Activated naive CD4-positive, alpha-beta T cell treated with anti-CD3 and anti-CD28 coated beads for 36 hours (primary cell): ENCODE data around the gene SV2C. TPM values are rescaled to one million over a fixed set of nuclear protein-coding genes. Genes with fewer than 3 reads are reported as not detected.

Experiments
- CTCF ChIA-PET: fragments of 350-600 bp; sonication (Branson Sonifier 250); formaldehyde crosslinking; loops from one replicate; lab custom pipeline; 2021; ENCODE audit warnings: antibody characterized with exemption; lab: Charles Lee
- DNase-seq: peaks from one replicate; pipeline ENCODE4 v3.0.0-alpha.2; 2020
- H3K27ac Mint-ChIP-seq: one replicate; pipeline ENCODE4 v1.8.0; 2021; ENCODE audit warnings: mild to moderate bottlenecking, mixed read lengths
- H3K27me3 Mint-ChIP-seq: one replicate; pipeline ENCODE4 v1.8.0; 2021; ENCODE audit warnings: low read depth, mixed read lengths
- H3K36me3 Mint-ChIP-seq: one replicate; pipeline ENCODE4 v1.8.0; 2021; ENCODE audit warnings: low read depth, mixed read lengths
- H3K4me1 Mint-ChIP-seq: one replicate; pipeline ENCODE4 v1.8.0; 2021; ENCODE audit warnings: low read depth, mixed read lengths
- H3K4me3 Mint-ChIP-seq: one replicate; pipeline ENCODE4 v1.8.0; 2021; ENCODE audit warnings: mild to moderate bottlenecking, moderate library complexity, mixed read lengths
- H3K9me3 Mint-ChIP-seq: one replicate; pipeline ENCODE4 v1.8.0; 2021; ENCODE audit warnings: mixed read lengths
- intact Hi-C: fragments of 100-400 bp; cut with micrococcal nuclease; formaldehyde crosslinking; loops from one replicate; pipeline ENCODE4 v1.15.1; 2023
- total RNA-seq, 2 experiments: library from RNA; stranded (reverse); gene quantifications; one replicate each; pipeline ENCODE4 v1.2.3, GENCODE V29; 2021

The SV2C gene
- total RNA-seq, 2 experiments from 2014 or later: not detected

DNA sequence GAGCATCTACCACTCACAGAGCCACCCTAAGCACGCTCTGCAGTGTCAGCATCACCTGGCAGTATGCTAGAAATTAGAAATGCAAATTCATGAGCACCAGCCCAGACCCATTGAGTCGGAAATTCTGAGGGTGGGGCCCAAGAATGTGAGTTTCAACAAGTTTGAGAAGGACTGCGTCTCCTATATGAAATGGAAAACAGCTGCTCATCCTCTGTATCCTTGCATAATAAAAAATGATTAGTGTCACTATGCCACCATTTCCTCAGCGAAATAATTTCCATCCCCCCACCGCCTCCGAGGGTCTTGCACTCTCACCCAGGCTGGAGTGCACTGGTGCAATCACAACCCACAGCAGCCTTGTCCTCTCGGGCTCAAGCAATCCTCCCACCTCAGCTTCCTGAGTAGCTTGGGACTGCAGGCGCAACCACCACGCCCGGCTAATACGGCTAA is 318.6 kb downstream of the SV2C start:
- H3K27me3 Mint-ChIP-seq: no peaks in the 10 kb centered on the region
- peak; percentile 40 for DNase-seq
- H3K36me3 Mint-ChIP-seq: peaks cover 4% of the 10 kb centered on the region
- H3K4me3 Mint-ChIP-seq: peak overlapping the region; percentile 95
- H3K9me3 Mint-ChIP-seq: no peaks in the 10 kb centered on the region
- intact Hi-C loops: loop anchor here (1.0 to 10.0 kb wide), 9 partner anchors 9 to 1347 kb away; partner anchors contain the start of genes GCNT4 and POC5
- peaks cover 34% of the 10 kb centered on the region for H3K4me1 Mint-ChIP-seq
- H3K27ac Mint-ChIP-seq: peak overlapping the region; percentile 92
- CTCF ChIA-PET: interaction anchor here (0.5 to 6.6 kb wide), 11 partner anchors 8 to 181 kb away, joined by 3 to 93 read pairs (median 5); no protein-coding TSS in a partner anchor

GRCh38 chr5:76402251-76402885 is 319.2 kb downstream of the SV2C start:
- CTCF ChIA-PET: interaction anchor here (0.5 to 6.6 kb wide), 14 partner anchors 8 to 180 kb away, joined by 3 to 93 read pairs (median 5); no protein-coding TSS in a partner anchor
- H3K4me3 Mint-ChIP-seq: peak overlapping the region; percentile 95

DNA sequence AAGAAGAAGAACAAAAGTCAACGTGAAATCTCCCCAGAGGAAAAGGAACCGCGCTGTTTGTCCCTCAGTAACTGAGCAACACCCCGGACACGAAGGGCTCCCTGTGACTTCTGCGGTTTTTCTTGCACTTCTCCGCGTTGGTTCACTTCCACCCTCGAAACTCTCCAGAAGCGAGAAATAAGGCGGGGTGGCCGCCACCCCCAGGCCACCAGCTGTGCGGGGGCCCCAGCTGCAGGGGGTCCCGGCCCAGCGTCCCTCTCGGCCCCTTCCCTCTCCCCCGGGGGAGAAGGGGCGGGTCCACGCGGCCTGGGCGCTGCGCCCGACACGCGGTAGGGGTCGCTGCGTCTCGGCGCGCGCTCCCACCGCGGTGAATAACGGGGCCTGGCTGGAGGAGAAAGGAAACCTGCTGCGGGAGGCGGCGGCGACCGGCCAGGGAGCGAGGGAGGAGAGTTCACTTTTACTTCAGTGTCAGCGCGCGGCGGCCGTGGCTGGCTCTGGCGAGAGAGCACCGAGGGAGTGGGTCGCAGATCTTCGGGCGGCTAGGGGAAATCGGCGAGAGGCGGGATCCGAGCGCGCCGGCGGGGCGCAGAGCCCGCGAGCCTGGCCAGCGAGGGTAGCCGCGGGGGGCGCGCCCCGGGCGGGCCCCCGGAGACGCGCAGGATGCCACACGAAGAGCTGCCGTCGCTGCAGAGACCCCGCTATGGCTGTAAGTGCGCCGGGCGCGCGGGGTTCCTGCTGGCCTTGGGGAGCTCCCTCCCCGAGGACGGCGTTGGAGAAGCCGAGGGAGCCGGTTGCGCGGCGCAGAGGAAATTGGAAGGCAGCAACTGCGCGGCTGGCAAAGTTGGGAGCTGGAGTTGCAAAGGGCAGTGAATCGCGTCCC is 319.9 kb downstream of the SV2C start, which contains the start of gene IQGAP2:
Gene IQGAP2 (plus strand): TSS at position 400 of the 880 bp plus-strand sequence. CDS start 261 bp downstream, at position 661.
- Mint-ChIP-seq H3K27ac (peak within 1 kb of the TSS; percentile 98), H3K36me3 (peaks cover 8% of the 10 kb centered on the region), H3K27me3 (no peaks in the 10 kb centered on the region), H3K9me3 (peaks cover 1% of the 10 kb centered on the region), H3K4me1 (peaks cover 44% of the 10 kb centered on the region), H3K4me3 (peak within 1 kb of the TSS; percentile 95)
- peak; percentile 79 for DNase-seq
- CTCF ChIA-PET: interaction anchor here (0.9 to 6.6 kb wide), 15 partner anchors 9 to 179 kb away, joined by 3 to 93 read pairs (median 5); no protein-coding TSS in a partner anchor
- intact Hi-C loops: loop anchor here (1.0 to 10.0 kb wide), 9 partner anchors 64 to 1348 kb away; partner anchors contain the start of genes GCNT4 and POC5

More at GRCh38 chr5:76402251-76402885, 319.2 kb downstream of the SV2C start:
- DNase-seq: peak; percentile 91
- Mint-ChIP-seq H3K36me3 (peaks cover 4% of the 10 kb centered on the region), H3K27ac (peak overlapping the region; percentile 92), H3K4me1 (peaks cover 39% of the 10 kb centered on the region), H3K9me3 (peaks cover 1% of the 10 kb centered on the region), H3K27me3 (no peaks in the 10 kb centered on the region)
- intact Hi-C loops: loop anchor here (1.0 to 10.0 kb wide), 8 partner anchors 64 to 1348 kb away; partner anchors contain the start of genes GCNT4 and POC5
